Endothelial cell of umbilical vein (primary cell): ENCODE data around the gene RGS11. TPM values are rescaled to one million over a fixed set of nuclear protein-coding genes. Genes with fewer than 3 reads are reported as not detected.

Experiments
- BruUV-seq: library from RNA; stranded (reverse); fragments of 400-500 nt; replicated peaks from 2 replicates; lab custom pipeline; 2021; lab: Mats Ljungman, UMichigan
- CTCF ChIA-PET: fragments of 300-600, 350-600 bp; sonication (Branson Sonifier 250); formaldehyde crosslinking; loops from one replicate; lab custom pipeline; 2021; ENCODE audit warnings: antibody characterized with exemption, inconsistent platforms; lab: Charles Lee
- POLR2A ChIA-PET: fragments of 300-600, 350-600 bp; sonication (Branson Sonifier 250); formaldehyde crosslinking; loops from one replicate; lab custom pipeline; 2021; ENCODE audit warnings: antibody characterized with exemption, inconsistent platforms; lab: Charles Lee
- DNase-seq: peaks from one replicate; pipeline ENCODE4 v3.0.0-alpha.2; 2011; ENCODE audit warnings: low read depth, low spot score
- FAIRE-seq: peaks from 2 replicates; lab custom pipeline; 2011; peaks lifted over from hg19 to GRCh38; lab: Jason Lieb, UNC
- H2AFZ ChIP-seq: 2 replicates; pipeline ENCODE4 v1.6.0; 2012; ENCODE audit warnings: low read depth, low read length, control low read depth, inconsistent platforms
- H3K27ac ChIP-seq: 2 replicates; pipeline ENCODE4 v1.5.1; 2011; ENCODE audit warnings: low read depth, mild to moderate bottlenecking, control low read depth, low read length, moderate library complexity; ENCODE audit not compliant: insufficient read depth
- H3K27me3 ChIP-seq, 2 experiments: 2 replicates each; pipeline versions ENCODE4 v1.6.0 to v1.6.1; 2011; ENCODE audit warnings: low read length in 2 of 2, mixed read lengths in 1 of 2; ENCODE audit not compliant: control insufficient read depth in 2 of 2, insufficient read depth in 2 of 2
- H3K36me3 ChIP-seq, 2 experiments: 2 replicates in 1 of 2; 3 replicates in 1 of 2; pipeline ENCODE4 v1.5.1; 2011; ENCODE audit warnings: low read length in 2 of 2, mild to moderate bottlenecking in 1 of 2, moderate library complexity in 1 of 2; ENCODE audit not compliant: control insufficient read depth in 2 of 2, insufficient read depth in 2 of 2; ENCODE audit errors: extremely low read depth in 1 of 2
- H3K4me1 ChIP-seq: 3 replicates; pipeline ENCODE4 v1.5.1; 2011; ENCODE audit warnings: mild to moderate bottlenecking, low read length; ENCODE audit not compliant: control insufficient read depth, insufficient read depth; ENCODE audit errors: extremely low read depth
- H3K4me2 ChIP-seq: 2 replicates; pipeline ENCODE4 v1.6.1; 2011; ENCODE audit warnings: low read length, control low read depth, mixed read lengths; ENCODE audit not compliant: insufficient read depth
- H3K4me3 ChIP-seq, 3 experiments: fragments of 200-600 bp in 1 of 3; sonication (generic), shearing (Covaris generic) in 1 of 3; replicated peaks in 1 of 3; 2 replicates each; pipeline ENCODE4 v1.5.1; 2011 to 2016; ENCODE audit warnings: control low read depth in 3 of 3, low read length in 3 of 3, mild to moderate bottlenecking in 2 of 3, inconsistent platforms in 1 of 3, low read depth in 1 of 3, moderate library complexity in 1 of 3; ENCODE audit not compliant: insufficient read depth in 1 of 3
- H3K79me2 ChIP-seq: 2 replicates; pipeline ENCODE4 v1.6.0; 2012; ENCODE audit warnings: low read length, inconsistent platforms; ENCODE audit not compliant: control insufficient read depth, insufficient read depth
- H3K9ac ChIP-seq: replicated peaks from 2 replicates; pipeline ENCODE3; 2011; ENCODE audit warnings: low read length, control low read depth; ENCODE audit not compliant: insufficient read depth; ENCODE audit errors: extremely low read depth
- H3K9me1 ChIP-seq: replicated peaks from 3 replicates; pipeline ENCODE4 v1.6.0; 2011; ENCODE audit warnings: mild to moderate bottlenecking, low read length; ENCODE audit not compliant: control insufficient read depth, insufficient read depth; ENCODE audit errors: extremely low read depth
- H3K9me3 ChIP-seq: replicated peaks from 2 replicates; pipeline ENCODE4 v1.5.1; 2012; ENCODE audit warnings: low read length, inconsistent platforms; ENCODE audit not compliant: control insufficient read depth, insufficient read depth
- H4K20me1 ChIP-seq: replicated peaks from 2 replicates; pipeline ENCODE3; 2011; ENCODE audit warnings: mild to moderate bottlenecking, low read length; ENCODE audit not compliant: control insufficient read depth, insufficient read depth; ENCODE audit errors: extremely low read depth
- CTCF ChIP-seq, 2 donors: IDR thresholded peaks; 1 replicate in 1 of 2; 2 replicates in 1 of 2; pipeline ENCODE4 v1.5.1; 2011; ENCODE audit warnings: low read length in 2 of 2, mild to moderate bottlenecking in 2 of 2, moderate library complexity in 2 of 2, control low read depth in 1 of 2, inconsistent platforms in 1 of 2, low read depth in 1 of 2; ENCODE audit not compliant: insufficient read depth in 1 of 2; ENCODE audit errors: extremely low read depth in 1 of 2
- EZH2 ChIP-seq: IDR thresholded peaks from 2 replicates; pipeline ENCODE4 v1.6.1; 2012; ENCODE audit warnings: borderline replicate concordance, low read depth, mild to moderate bottlenecking, moderate library complexity, low read length, inconsistent platforms; ENCODE audit not compliant: severe bottlenecking
- FOS ChIP-seq: IDR thresholded peaks from 2 replicates; pipeline ENCODE4 v1.6.1; 2011; ENCODE audit warnings: mild to moderate bottlenecking, low read length, moderate library complexity, borderline replicate concordance; ENCODE audit not compliant: insufficient read depth
- GATA2 ChIP-seq: IDR thresholded peaks from 2 replicates; pipeline ENCODE4 v1.7.0; 2011; ENCODE audit warnings: low read depth, mild to moderate bottlenecking, moderate library complexity, mixed read lengths, low read length; ENCODE audit not compliant: insufficient read length, insufficient read depth
- JUN ChIP-seq: IDR thresholded peaks from 2 replicates; pipeline ENCODE4 v1.6.1; 2011; ENCODE audit warnings: borderline replicate concordance, low read depth; ENCODE audit not compliant: insufficient read length, insufficient read depth
- MAX ChIP-seq: IDR thresholded peaks from 2 replicates; pipeline ENCODE4 v1.6.1; 2011; ENCODE audit not compliant: insufficient read depth, insufficient read length
- MYC ChIP-seq: IDR thresholded peaks from one replicate; pipeline ENCODE4 v1.6.1; 2011; ENCODE audit warnings: mild to moderate bottlenecking, low read depth, low read length
- POLR2A ChIP-seq: IDR thresholded peaks from 2 replicates; pipeline ENCODE4 v1.6.1; 2012; ENCODE audit warnings: low read depth, mild to moderate bottlenecking, control low read depth, low read length
- POLR2AphosphoS5 ChIP-seq: IDR thresholded peaks from 2 replicates; pipeline ENCODE4 v1.6.1; 2012; ENCODE audit warnings: low read depth, mild to moderate bottlenecking, control low read depth, low read length, moderate library complexity; ENCODE audit not compliant: insufficient read depth
- dilution Hi-C: fragments of 300-500 bp; cut with MboI; formaldehyde crosslinking; loops from one replicate; pipeline ENCODE4 v1.15.0; 2019; ENCODE audit warnings: low sequenced_read_pairs; ENCODE audit not compliant: extremely low pct_ligation_motif_present
- intact Hi-C: fragments of 100-400 bp; cut with micrococcal nuclease; formaldehyde crosslinking; loops from one replicate; pipeline ENCODE4 v1.10.0; 2022
- polyA plus RNA-seq, 4 experiments: library from polyadenylated mRNA; depleted of rRNA in 3 of 4; stranded (reverse) in 3 of 4; unstranded in 1 of 4; fragments of >200 nt; gene quantifications; 2 replicates each; pipeline versions ENCODE4 v1.2.1 to v1.2.3, GENCODE V29; 2011 to 2012; ENCODE audit warnings: missing spikeins in 1 of 4
- total RNA-seq: library from RNA; stranded (reverse); gene quantifications from 2 replicates; pipeline ENCODE4 v1.2.3, GENCODE V29; 2021

Gene RGS11
- total and polyA plus RNA-seq, 2 donors (not counting 3 experiments of a cell fraction or from before 2014, with no cell fraction given): 3.0 to 4.9 TPM

- H3K4me1 ChIP-seq: peaks cover 3% of the 10 kb centered on the region
- CTCF ChIA-PET: interaction anchor here (0.6 to 1.6 kb wide), 3 partner anchors 20 to 86 kb away, joined by 3 to 4 read pairs (median 3); no protein-coding TSS in a partner anchor
Measured at GRCh38 chr16:276426-277077, 808 bp upstream of the RGS11 start.

GRCh38 chr16:275041-275641 is 603 bp downstream of the RGS11 start:
- TF ChIP-seq CTCF (IDR thresholded peaks at IDR 0.05; ENCODE audit: extremely low read depth in 1 of 2, insufficient read depth in 1 of 2, low read depth in 1 of 2, low read length in 2 of 2) (no peak), JUN (no peak), GATA2 (no peak), FOS (no peak), EZH2 (no peak), POLR2A (no peak), MYC (no peak), POLR2AphosphoS5 (no peak), MAX (no peak)
- Histone ChIP-seq H3K36me3 (no peaks in the 10 kb centered on the region), H3K27me3 (peaks cover 0 to 2% of the 10 kb centered on the region in 2 experiments), H3K9me3 (no peaks in the 10 kb centered on the region), H3K9ac (no peak overlapping the region), H3K27ac (no peak overlapping the region), H2AFZ (peak overlapping the region; percentile 30), H3K79me2 (no peaks in the 10 kb centered on the region), H3K9me1 (no peaks in the 10 kb centered on the region), H3K4me3 (peak overlapping the region in 1 of 3 experiments; percentile 41), H3K4me2 (peak overlapping the region; percentile 17), H4K20me1 (no peaks in the 10 kb centered on the region), H3K4me1 (peaks cover 3% of the 10 kb centered on the region)
- intact Hi-C loops (no loop called here), dilution Hi-C loops (no loop called here)
- POLR2A ChIA-PET: no interaction called here
- DNase-seq: no peak
- CTCF ChIA-PET: interaction anchor here (1.1 kb wide), 1 partner anchor 87 kb away, joined by 4 read pairs; no protein-coding TSS in a partner anchor
- BruUV-seq: no TSS peak
- no peak for FAIRE-seq

More at GRCh38 chr16:276426-277077, 808 bp upstream of the RGS11 start:
- POLR2A ChIA-PET: no interaction called here
- dilution Hi-C loops: no loop called here
- H4K20me1 ChIP-seq: no peaks in the 10 kb centered on the region
- FAIRE-seq (no peak), DNase-seq (no peak)
- no peak overlapping the region for H3K9ac ChIP-seq
- H3K9me1 ChIP-seq: no peaks in the 10 kb centered on the region
- H3K4me2 ChIP-seq: no peak overlapping the region
- H2AFZ ChIP-seq: peak overlapping the region; percentile 54
- no peak for TF ChIP-seq FOS
- TF ChIP-seq POLR2AphosphoS5: no peak
- no peaks in the 10 kb centered on the region for H3K79me2 ChIP-seq
- H3K27me3 ChIP-seq: peaks cover 4% of the 10 kb centered on the region in 2 experiments
- H3K9me3 ChIP-seq: no peaks in the 10 kb centered on the region
- BruUV-seq: no TSS peak
- intact Hi-C loops: no loop called here
- no peaks in the 10 kb centered on the region for H3K36me3 ChIP-seq
- H3K27ac ChIP-seq: no peak overlapping the region
- H3K4me3 ChIP-seq: no peak overlapping the region
